T-helper 1 cell treated with Interleukin-12 subunit alpha and Interleukin-12 subunit beta and Interleukin-4 antibody, amounts not matched to agents 30 μg/mL and 1 μg/mL, for 36 hours (primary cell): ENCODE data around the gene PCDHGC3.

ENCODE experiments used
- H3K27ac Mint-ChIP-seq: one replicate; pipeline ENCODE4 v1.8.0; 2021; ENCODE audit warnings: mild to moderate bottlenecking, mixed read lengths
- H3K27me3 Mint-ChIP-seq: one replicate; pipeline ENCODE4 v1.8.0; 2021; ENCODE audit warnings: low read depth, mixed read lengths
- H3K36me3 Mint-ChIP-seq: one replicate; pipeline ENCODE4 v1.8.0; 2021; ENCODE audit warnings: low read depth, mixed read lengths
- H3K4me1 Mint-ChIP-seq: one replicate; pipeline ENCODE4 v1.8.0; 2021; ENCODE audit warnings: low read depth, mixed read lengths
- H3K4me3 Mint-ChIP-seq: one replicate; pipeline ENCODE4 v1.8.0; 2021; ENCODE audit warnings: mild to moderate bottlenecking, moderate library complexity, mixed read lengths
- H3K9me3 Mint-ChIP-seq: one replicate; pipeline ENCODE4 v1.8.0; 2021; ENCODE audit warnings: mixed read lengths

PCDHGC3 gene

DNA sequence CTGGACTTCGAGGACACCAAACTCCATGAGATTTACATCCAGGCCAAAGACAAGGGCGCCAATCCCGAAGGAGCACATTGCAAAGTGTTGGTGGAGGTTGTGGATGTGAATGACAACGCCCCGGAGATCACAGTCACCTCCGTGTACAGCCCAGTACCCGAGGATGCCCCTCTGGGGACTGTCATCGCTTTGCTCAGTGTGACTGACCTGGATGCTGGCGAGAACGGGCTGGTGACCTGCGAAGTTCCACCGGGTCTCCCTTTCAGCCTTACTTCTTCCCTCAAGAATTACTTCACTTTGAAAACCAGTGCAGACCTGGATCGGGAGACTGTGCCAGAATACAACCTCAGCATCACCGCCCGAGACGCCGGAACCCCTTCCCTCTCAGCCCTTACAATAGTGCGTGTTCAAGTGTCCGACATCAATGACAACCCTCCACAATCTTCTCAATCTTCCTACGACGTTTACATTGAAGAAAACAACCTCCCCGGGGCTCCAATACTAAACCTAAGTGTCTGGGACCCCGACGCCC is 1.3 kb downstream of the PCDHGC3 start:
- H3K36me3 Mint-ChIP-seq: no peaks in the 10 kb centered on the region
- H3K27me3 Mint-ChIP-seq: peaks cover 76% of the 10 kb centered on the region
- H3K27ac Mint-ChIP-seq: no peak overlapping the region
- no peaks in the 10 kb centered on the region for H3K9me3 Mint-ChIP-seq
- peaks cover 14% of the 10 kb centered on the region for H3K4me1 Mint-ChIP-seq
- peak overlapping the region; percentile 86 for H3K4me3 Mint-ChIP-seq

GRCh38 chr5:141477815-141478214 is 2.0 kb downstream of the PCDHGC3 start:
- H3K9me3 Mint-ChIP-seq: no peaks in the 10 kb centered on the region
- H3K4me3 Mint-ChIP-seq: no peak overlapping the region
- no peaks in the 10 kb centered on the region for H3K36me3 Mint-ChIP-seq
- H3K27me3 Mint-ChIP-seq: peaks cover 79% of the 10 kb centered on the region
- no peak overlapping the region for H3K27ac Mint-ChIP-seq
- H3K4me1 Mint-ChIP-seq: peaks cover 14% of the 10 kb centered on the region

DNA sequence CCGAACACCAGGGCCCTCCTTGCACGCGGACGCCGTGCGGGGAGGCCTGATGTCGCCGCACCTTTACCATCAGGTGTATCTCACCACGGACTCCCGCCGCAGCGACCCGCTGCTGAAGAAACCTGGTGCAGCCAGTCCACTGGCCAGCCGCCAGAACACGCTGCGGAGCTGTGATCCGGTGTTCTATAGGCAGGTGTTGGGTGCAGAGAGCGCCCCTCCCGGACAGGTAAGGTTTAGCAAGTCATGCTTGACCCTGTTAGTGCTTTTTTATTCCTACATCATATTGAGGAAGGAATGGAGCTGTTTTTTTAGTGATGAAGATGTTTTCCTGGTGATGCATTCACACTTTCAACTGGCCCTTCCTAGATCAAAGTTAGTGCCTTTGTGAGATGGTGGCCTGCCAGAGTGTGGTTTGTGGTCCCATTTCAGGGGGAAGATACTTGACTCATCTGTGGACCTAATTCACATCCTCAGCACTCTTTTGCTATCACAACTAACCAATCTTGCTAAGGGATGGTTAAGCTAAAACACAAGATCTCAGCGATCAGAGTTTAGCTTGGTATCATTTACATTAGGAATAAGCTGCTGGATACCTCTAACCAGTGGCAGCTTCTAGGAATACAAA is 2.7 kb downstream of the PCDHGC3 start:
- Mint-ChIP-seq H3K36me3 (no peaks in the 10 kb centered on the region), H3K4me3 (no peak overlapping the region), H3K27ac (no peak overlapping the region), H3K27me3 (peaks cover 81% of the 10 kb centered on the region), H3K9me3 (no peaks in the 10 kb centered on the region), H3K4me1 (peaks cover 14% of the 10 kb centered on the region)

GRCh38 chr5:141479776-141480175 is 4.0 kb downstream of the PCDHGC3 start:
- no peak overlapping the region for H3K27ac Mint-ChIP-seq
- no peaks in the 10 kb centered on the region for H3K9me3 Mint-ChIP-seq
- peaks cover 83% of the 10 kb centered on the region for H3K27me3 Mint-ChIP-seq
- no peak overlapping the region for H3K4me3 Mint-ChIP-seq
- no peaks in the 10 kb centered on the region for H3K36me3 Mint-ChIP-seq
- H3K4me1 Mint-ChIP-seq: peaks cover 16% of the 10 kb centered on the region

DNA sequence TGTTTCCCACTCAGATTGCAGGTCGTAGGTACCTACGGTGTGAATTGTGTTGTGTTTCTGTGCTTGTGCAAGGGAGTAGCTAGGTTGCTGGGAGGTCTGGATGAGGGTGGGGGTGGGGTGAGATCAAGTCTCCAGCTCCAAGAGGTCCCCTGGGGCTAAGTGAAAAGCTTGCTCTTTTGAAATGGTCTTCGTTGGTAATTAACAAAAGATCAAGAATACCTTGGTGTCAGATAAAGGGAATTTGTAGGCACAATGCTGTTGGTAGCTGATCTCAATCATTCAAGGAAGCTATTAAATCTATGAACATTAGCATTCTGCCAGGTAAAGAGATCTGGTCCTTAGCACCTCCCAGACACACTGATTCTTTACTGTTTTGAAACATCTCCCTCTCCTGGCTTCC is 8.1 kb downstream of the PCDHGC3 start:
- Mint-ChIP-seq H3K9me3 (no peaks in the 10 kb centered on the region), H3K27me3 (peaks cover 76% of the 10 kb centered on the region), H3K36me3 (no peaks in the 10 kb centered on the region), H3K4me1 (peaks cover 2% of the 10 kb centered on the region), H3K27ac (no peak overlapping the region), H3K4me3 (no peak overlapping the region)

DNA sequence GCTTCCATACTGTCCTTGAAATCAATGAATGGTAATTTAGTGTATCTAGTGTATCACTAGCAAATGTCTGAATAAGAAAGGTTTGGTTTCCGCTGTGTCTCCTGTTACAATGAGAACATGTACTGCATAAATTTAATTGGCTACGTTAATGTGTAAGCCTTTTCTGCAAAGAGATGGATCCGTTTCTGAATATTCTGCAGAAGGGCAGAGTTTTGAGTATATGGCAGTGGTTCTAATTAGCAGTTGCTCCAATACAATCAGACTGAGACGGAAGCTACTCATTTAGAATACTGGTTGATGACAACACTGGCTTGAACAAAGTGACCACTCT is 8.5 kb downstream of the PCDHGC3 start:
- H3K27ac Mint-ChIP-seq: no peak overlapping the region
- no peaks in the 10 kb centered on the region for H3K9me3 Mint-ChIP-seq
- peaks cover 2% of the 10 kb centered on the region for H3K4me1 Mint-ChIP-seq
- H3K4me3 Mint-ChIP-seq: no peak overlapping the region
- no peaks in the 10 kb centered on the region for H3K36me3 Mint-ChIP-seq
- H3K27me3 Mint-ChIP-seq: peaks cover 76% of the 10 kb centered on the region

DNA sequence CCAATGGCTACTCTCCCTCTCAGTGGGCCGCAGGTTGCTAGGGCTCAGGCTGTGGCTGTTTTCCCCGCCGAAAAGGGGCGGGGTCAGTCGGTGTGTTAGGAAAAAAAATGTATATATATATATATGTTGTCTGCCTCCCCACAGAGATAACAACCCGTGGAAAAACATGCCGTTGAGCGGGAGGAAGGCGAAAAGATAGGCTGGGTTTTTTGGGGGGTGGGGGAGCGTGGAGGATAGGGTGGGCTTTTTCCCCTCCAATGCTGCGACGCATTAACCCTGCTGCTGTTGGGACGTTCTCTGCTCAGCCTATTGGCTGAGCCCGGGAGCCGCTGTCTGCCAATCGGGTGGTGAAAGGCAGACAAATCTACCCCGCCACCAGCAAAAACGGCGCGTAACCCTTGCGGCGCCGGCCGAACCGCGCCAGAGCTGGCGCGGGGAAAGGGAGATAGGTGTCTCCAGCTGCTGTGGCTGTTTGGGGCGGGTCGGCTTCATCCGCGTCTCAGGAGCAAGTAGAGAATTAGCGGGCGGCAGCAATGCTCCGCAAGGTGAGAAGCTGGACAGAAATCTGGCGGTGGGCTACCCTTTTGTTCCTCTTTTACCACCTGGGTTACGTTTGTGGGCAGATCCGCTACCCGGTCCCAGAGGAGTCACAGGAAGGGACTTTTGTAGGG is 9.0 kb downstream of the PCDHGC3 start, which contains the start of gene PCDHGC4:
Gene PCDHGC4 (plus strand): TSS at position 390 of the 671 bp plus-strand sequence. CDS start 144 bp downstream, at position 534.
- H3K36me3 Mint-ChIP-seq: no peaks in the 10 kb centered on the region
- no peak within 1 kb of the TSS for H3K4me3 Mint-ChIP-seq

DNA sequence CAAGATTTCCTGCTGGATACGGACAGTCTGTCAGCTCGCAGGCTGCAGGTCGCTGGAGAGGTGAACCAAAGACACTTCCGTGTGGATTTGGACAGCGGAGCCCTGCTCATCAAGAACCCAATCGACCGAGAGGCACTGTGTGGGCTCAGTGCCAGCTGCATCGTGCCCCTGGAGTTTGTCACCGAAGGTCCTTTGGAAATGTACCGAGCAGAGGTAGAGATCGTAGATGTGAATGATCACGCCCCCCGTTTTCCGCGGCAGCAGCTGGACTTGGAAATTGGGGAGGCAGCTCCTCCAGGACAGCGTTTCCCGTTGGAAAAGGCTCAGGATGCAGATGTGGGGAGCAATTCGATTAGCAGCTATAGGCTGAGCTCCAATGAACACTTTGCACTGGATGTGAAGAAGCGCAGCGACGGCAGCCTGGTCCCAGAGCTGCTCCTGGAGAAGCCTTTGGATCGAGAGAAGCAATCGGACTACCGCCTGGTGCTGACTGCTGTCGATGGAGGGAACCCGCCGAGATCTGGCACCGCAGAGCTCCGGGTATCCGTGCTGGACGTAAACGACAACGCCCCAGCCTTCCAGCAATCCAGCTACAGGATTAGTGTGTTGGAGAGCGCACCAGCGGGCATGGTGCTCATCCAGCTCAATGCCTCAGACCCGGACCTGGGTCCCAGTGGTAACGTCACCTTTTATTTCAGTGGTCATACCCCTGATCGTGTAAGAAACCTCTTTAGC is 9.7 kb downstream of the PCDHGC3 start:
- Mint-ChIP-seq H3K27me3 (peaks cover 72% of the 10 kb centered on the region), H3K4me1 (peaks cover 2% of the 10 kb centered on the region), H3K9me3 (no peaks in the 10 kb centered on the region), H3K27ac (no peak overlapping the region), H3K4me3 (no peak overlapping the region), H3K36me3 (no peaks in the 10 kb centered on the region)

More for the DNA sequence above, 9.0 kb downstream of the PCDHGC3 start, which contains the start of gene PCDHGC4:
- peaks cover 2% of the 10 kb centered on the region for H3K4me1 Mint-ChIP-seq
- H3K27ac Mint-ChIP-seq: no peak within 1 kb of the TSS
- no peaks in the 10 kb centered on the region for H3K9me3 Mint-ChIP-seq
- H3K27me3 Mint-ChIP-seq: peaks cover 71% of the 10 kb centered on the region

- H3K4me3 Mint-ChIP-seq: no peak overlapping the region
- no peaks in the 10 kb centered on the region for H3K9me3 Mint-ChIP-seq
- no peak overlapping the region for H3K27ac Mint-ChIP-seq
- peaks cover 2% of the 10 kb centered on the region for H3K4me1 Mint-ChIP-seq
- no peaks in the 10 kb centered on the region for H3K36me3 Mint-ChIP-seq
- H3K27me3 Mint-ChIP-seq: peaks cover 73% of the 10 kb centered on the region
Observed at GRCh38 chr5:141486091-141486490, 10.3 kb downstream of the PCDHGC3 start.

DNA sequence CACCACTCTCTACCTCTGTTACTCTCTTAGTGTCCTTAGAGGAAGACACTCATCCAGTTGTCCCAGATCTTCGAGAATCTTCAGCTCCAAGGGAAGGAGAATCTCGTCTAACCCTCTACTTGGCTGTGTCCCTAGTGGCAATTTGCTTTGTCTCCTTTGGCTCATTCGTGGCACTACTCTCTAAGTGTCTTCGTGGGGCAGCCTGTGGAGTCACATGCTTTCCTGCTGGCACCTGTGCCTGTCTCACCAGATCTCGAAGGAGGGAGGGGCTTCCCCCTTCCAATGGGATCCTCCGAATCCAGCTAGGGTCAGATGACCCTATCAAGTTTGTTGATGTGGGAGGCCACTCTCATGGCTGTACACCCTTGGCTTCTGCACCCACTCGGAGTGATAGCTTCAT is 11.4 kb downstream of the PCDHGC3 start:
- no peaks in the 10 kb centered on the region for H3K9me3 Mint-ChIP-seq

DNA sequence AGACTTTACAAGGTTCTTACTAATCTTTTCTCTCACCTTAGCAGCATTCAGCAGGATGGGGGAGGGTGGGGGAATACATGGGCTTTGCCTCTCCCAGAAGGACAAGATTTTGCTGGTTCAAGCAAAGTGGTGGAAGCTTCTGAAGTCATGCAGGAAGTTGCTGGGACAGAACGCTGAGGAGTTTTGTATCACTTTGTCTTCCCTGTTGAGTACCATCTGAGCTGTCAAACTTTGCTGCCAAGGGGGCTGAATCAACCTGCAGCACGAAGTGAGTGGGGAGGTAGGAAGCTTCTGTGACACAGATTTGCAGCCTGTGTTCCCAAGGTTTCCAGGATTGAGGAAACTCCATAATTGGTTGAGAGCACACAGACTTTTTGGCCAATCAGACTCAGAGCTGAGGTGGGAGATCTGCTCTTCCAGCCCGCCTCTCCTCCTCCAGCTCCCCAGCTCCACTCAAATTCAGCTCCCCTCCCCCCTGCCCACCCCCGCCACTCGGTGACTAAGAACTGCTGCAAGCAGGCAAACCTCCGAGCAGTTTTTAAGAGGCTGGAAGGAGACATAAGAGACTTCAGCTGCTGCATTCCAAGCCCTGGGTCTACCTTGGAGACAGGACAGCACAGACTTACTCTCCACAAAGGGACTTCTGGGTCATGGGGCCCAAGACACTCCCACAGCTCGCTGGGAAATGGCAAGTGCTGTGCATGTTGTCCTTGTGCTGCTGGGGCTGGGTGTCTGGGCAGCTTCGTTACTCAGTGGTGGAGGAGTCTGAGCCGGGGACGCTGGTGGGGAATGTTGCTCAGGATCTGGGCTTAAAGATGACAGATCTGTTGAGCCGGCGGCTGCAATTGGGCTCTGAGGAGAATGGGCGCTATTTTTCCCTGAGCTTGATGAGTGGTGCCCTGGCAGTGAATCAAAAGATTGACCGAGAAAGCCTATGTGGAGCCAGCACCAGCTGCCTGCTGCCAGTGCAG is 13.1 kb downstream of the PCDHGC3 start, which contains the start of gene PCDHGC5:
Gene PCDHGC5 (plus strand): TSS at position 491 of the 971 bp plus-strand sequence. CDS start 160 bp downstream, at position 651.
- no peak within 1 kb of the TSS for H3K4me3 Mint-ChIP-seq
- H3K9me3 Mint-ChIP-seq: no peaks in the 10 kb centered on the region
- peaks cover 73% of the 10 kb centered on the region for H3K27me3 Mint-ChIP-seq
- H3K4me1 Mint-ChIP-seq: peaks cover 6% of the 10 kb centered on the region
- H3K27ac Mint-ChIP-seq: no peak within 1 kb of the TSS
- H3K36me3 Mint-ChIP-seq: no peaks in the 10 kb centered on the region

More for the DNA sequence above, 11.4 kb downstream of the PCDHGC3 start:
- Mint-ChIP-seq H3K36me3 (no peaks in the 10 kb centered on the region), H3K4me1 (peaks cover 4% of the 10 kb centered on the region), H3K27me3 (peaks cover 76% of the 10 kb centered on the region), H3K4me3 (no peak overlapping the region), H3K27ac (no peak overlapping the region)

DNA sequence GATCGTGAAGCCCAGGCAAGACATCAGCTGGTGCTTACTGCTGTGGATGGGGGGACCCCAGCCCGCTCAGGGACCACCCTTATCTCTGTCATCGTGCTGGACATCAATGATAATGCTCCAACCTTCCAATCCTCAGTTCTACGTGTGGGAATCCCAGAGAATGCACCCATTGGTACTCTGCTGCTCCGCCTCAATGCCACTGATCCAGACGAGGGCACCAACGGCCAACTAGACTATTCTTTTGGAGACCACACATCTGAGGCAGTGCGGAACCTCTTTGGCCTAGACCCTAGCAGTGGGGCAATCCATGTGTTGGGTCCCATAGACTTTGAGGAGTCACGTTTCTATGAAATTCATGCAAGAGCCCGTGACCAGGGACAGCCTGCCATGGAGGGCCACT is 14.1 kb downstream of the PCDHGC3 start:
- Mint-ChIP-seq H3K9me3 (no peaks in the 10 kb centered on the region), H3K4me1 (peaks cover 4% of the 10 kb centered on the region), H3K27ac (no peak overlapping the region), H3K36me3 (no peaks in the 10 kb centered on the region), H3K27me3 (peaks cover 73% of the 10 kb centered on the region), H3K4me3 (no peak overlapping the region)

- Mint-ChIP-seq H3K36me3 (no peaks in the 10 kb centered on the region), H3K4me3 (no peak overlapping the region), H3K9me3 (no peaks in the 10 kb centered on the region), H3K4me1 (peaks cover 4% of the 10 kb centered on the region), H3K27me3 (peaks cover 71% of the 10 kb centered on the region), H3K27ac (no peak overlapping the region)
Observed at GRCh38 chr5:141490271-141490670, 14.5 kb downstream of the PCDHGC3 start.

DNA sequence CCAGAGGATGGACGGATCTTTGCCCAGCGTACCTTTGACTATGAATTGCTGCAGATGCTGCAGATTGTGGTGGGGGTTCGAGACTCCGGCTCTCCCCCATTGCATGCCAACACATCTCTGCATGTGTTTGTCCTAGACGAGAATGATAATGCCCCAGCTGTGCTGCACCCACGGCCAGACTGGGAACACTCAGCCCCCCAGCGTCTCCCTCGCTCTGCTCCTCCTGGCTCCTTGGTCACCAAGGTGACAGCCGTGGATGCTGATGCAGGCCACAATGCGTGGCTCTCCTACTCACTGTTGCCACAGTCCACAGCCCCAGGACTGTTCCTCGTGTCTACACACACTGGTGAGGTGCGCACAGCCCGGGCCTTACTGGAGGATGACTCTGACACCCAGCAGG is 15.0 kb downstream of the PCDHGC3 start:
- Mint-ChIP-seq H3K27me3 (peaks cover 73% of the 10 kb centered on the region), H3K27ac (no peak overlapping the region), H3K4me3 (no peak overlapping the region), H3K9me3 (no peaks in the 10 kb centered on the region), H3K4me1 (peaks cover 4% of the 10 kb centered on the region), H3K36me3 (no peaks in the 10 kb centered on the region)
